ENCODE measurements around the gene CALHM4.
"Not testable (repeated sequence)": the region's sequence is repeated elsewhere in the genome, so short reads cannot be mapped to it uniquely, and the experiment has no call there.

CALHM4 gene

DNA sequence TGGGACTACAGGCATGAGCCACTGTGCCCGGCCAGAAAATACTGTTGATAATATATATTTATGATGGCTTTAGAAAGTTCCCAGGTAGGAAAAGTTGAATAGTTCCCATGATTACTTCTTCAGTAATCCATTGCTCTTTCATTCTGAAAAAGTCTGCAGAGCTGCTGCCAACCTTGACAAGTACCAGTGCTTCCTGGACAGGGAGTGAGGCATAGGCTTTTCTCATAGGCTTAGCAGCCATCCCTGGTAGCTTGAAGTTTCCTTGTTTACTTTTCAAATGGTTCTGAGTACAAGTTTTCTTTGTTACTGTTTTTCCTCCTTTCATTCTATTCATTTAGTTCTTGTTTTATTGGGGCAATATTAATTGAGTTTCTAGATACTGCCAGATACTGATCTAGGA is 25.6 kb downstream of the CALHM4 start:
- TF ChIP-seq, protein P1, sequence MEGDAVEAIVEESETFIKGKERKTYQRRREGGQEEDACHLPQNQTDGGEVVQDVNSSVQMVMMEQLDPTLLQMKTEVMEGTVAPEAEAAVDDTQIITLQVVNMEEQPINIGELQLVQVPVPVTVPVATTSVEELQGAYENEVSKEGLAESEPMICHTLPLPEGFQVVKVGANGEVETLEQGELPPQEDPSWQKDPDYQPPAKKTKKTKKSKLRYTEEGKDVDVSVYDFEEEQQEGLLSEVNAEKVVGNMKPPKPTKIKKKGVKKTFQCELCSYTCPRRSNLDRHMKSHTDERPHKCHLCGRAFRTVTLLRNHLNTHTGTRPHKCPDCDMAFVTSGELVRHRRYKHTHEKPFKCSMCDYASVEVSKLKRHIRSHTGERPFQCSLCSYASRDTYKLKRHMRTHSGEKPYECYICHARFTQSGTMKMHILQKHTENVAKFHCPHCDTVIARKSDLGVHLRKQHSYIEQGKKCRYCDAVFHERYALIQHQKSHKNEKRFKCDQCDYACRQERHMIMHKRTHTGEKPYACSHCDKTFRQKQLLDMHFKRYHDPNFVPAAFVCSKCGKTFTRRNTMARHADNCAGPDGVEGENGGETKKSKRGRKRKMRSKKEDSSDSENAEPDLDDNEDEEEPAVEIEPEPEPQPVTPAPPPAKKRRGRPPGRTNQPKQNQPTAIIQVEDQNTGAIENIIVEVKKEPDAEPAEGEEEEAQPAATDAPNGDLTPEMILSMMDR (IDR thresholded peaks at IDR 0.05; ENCODE audit: control insufficient read depth, insufficient read depth, low read depth, low read length, missing control alignments): no peak
- no peak for DNase-seq (ENCODE audit: low read depth)
- H3K4me3 ChIP-seq (ENCODE audit: control insufficient read depth, low read depth, low read length): no peak overlapping the region

DNA sequence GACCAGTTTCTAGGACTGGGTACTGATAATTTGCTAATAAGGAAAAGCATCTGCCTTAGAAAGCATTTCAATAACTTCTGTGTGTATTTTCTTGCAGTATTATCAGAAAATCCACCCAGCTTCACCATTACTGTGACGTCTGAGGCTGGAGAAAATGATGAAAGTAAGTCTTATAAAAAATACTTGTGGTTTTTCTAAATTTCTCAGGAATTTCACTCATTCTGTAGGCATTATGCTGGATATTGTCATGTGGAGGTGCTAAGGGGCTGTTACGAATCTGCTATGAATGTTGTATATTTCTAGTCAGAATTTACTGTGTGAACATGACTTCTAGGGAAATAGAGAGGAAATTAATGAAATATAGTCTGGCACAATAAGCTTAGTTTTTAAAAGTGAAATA is 26.6 kb downstream of the CALHM4 start:
- TF ChIP-seq, protein P1 (IDR thresholded peaks at IDR 0.05; ENCODE audit: control insufficient read depth, insufficient read depth, low read depth, low read length, missing control alignments): no peak
- peak; percentile 57 for DNase-seq (ENCODE audit: low read depth)
- H3K4me3 ChIP-seq (ENCODE audit: control insufficient read depth, low read depth, low read length): no peak overlapping the region

DNA sequence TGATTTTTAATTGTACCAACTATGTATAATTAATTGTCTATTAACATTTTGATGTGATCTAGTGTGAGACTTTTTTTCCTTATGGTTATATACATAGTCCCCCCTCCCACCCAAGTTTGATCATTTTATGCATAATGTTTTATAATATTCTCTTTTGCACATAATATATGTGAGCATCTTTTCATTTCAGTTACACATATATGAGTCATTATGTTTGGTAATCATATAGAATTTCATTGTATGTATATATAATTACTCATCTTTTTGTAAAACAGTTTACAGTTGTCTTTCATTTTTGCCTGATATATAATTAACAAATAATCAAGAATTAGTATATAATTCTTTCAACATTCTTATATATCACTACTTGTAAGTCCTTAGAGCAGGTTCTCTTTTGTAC is 32.7 kb downstream of the CALHM4 start:
- TF ChIP-seq, protein P1 (IDR thresholded peaks at IDR 0.05; ENCODE audit: control insufficient read depth, insufficient read depth, low read depth, low read length, missing control alignments): no peak
- no peak overlapping the region for H3K4me3 ChIP-seq (ENCODE audit: control insufficient read depth, low read depth, low read length)
- no peak for DNase-seq (ENCODE audit: low read depth)

DNA sequence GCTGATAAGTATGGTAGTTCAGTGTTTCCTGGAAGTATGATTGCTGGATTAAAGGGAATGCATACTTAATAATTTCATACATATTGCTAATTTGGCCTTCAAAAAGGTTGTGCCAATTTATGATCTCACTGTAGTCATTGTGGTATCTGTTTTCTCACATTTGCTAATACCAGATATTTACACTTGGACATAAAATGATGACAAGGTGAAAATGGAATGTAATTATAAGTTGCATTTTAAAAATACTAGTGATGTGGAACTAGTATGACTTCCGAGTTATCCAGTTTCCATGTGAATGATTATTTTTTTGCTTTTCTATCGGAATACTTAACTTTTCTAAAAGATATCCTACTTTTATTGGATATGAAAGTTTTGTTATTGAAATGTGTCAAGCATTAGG is 33.2 kb downstream of the CALHM4 start:
- TF ChIP-seq, protein P1 (IDR thresholded peaks at IDR 0.05; ENCODE audit: control insufficient read depth, insufficient read depth, low read depth, low read length, missing control alignments): no peak
- H3K4me3 ChIP-seq (ENCODE audit: control insufficient read depth, low read depth, low read length): no peak overlapping the region
- no peak for DNase-seq (ENCODE audit: low read depth)

DNA sequence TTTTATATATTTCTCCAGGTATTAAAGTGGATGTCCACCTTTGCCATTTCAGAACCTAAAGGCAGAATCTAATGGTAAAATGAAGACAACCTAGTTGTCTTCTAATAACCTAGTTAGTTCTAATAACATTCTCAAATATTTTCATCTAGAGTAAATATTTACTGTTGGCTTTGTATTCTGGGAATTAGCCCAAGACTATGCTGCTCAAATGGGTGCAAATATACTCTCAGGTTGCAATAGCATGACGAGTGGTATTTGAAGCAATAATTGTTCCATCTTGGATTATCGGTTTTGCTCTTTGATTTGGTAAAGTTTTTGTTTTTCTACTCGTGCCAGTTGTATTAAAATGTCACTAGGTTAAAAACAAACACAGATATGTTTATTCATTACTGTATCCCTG is 41.7 kb downstream of the CALHM4 start:
- no peak for DNase-seq (ENCODE audit: low read depth)
- no peak overlapping the region for H3K4me3 ChIP-seq (ENCODE audit: control insufficient read depth, low read depth, low read length)
- TF ChIP-seq, protein P1 (IDR thresholded peaks at IDR 0.05; ENCODE audit: control insufficient read depth, insufficient read depth, low read depth, low read length, missing control alignments): no peak

DNA sequence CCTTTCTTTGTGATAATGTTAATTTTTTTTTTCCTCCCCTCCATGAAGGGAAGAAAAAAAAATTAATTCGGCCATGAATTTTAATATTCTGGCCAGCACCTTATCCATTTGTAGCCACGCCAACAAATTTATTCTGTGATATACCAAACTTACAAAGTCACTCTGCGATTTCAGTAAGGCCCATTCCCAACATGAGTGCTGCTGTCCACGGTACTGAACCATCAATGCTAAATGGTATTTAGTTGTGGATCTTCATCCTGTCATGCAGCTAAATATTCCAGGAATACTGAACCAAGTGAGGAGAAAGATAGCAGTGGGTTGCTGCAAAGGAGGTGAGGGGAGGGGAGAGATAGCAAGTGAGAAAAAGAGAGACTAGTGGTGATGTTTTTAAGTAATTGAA is 43.3 kb downstream of the CALHM4 start:
- DNase-seq (ENCODE audit: low read depth): no peak
- TF ChIP-seq, protein P1 (IDR thresholded peaks at IDR 0.05; ENCODE audit: control insufficient read depth, insufficient read depth, low read depth, low read length, missing control alignments): no peak
- H3K4me3 ChIP-seq (ENCODE audit: control insufficient read depth, low read depth, low read length): no peak overlapping the region

DNA sequence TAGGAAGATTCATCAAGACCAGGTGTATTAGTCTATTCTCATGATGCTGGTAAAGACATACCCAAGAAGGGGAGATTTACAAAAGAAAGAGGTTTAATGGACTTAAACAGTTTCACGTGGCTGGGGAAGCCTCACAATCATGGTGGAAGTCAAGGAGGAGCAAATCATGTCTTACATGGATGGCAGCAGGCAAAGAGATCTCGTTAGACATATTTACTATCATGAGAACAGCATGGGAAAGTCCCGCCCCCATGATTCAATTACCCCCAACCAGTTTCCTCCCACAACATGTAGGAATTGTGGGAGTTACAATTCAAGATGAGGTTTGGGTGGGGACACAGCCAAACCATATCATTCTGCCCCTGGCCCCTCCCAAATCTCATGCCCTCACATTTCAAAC is 50.4 kb downstream of the CALHM4 start:
- DNase-seq (ENCODE audit: low read depth); H3K4me3 ChIP-seq (ENCODE audit: control insufficient read depth, low read depth, low read length): not testable (repeated sequence)

DNA sequence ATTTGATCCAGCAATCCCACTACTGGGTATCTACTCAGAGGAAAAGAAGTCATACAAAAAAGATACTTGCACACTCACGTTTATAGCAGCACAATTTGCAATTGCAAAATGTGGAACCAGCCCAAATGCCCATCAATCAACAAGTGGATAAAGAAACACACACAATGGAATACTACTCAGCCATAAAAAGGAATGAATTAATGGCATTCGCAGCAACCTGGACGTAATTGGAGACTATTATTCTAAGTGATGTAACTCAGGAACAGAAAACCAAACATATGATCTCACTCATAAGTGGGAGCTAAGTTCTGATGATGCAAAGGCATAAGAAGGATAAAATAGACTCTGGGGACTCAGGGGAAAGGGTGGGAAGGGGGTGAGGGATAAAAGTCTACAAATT is 51.3 kb downstream of the CALHM4 start:
- DNase-seq (ENCODE audit: low read depth); H3K4me3 ChIP-seq (ENCODE audit: control insufficient read depth, low read depth, low read length): not testable (repeated sequence)

All from AG09309 (cell line).